Karpas-422 (cell line): Measurements from ENCODE around the gene IQSEC3. TPM values are rescaled to one million over a fixed set of nuclear protein-coding genes. Genes with fewer than 3 reads are reported as not detected.

Experiments used
- DNase-seq: peaks from one replicate; pipeline ENCODE4 v3.0.0-alpha.2; 2015
- H2AFZ ChIP-seq: fragments of 200-600 bp; sonication (generic); 2 replicates; pipeline ENCODE4 v1.6.1; 2014; ENCODE audit warnings: antibody characterized with exemption, low read length, mixed read lengths
- H3K27ac ChIP-seq: fragments of 200-600 bp; sonication (generic); 2 replicates; pipeline ENCODE4 v1.5.1; 2014; ENCODE audit warnings: mild to moderate bottlenecking, low read length, moderate library complexity
- H3K27me3 ChIP-seq: fragments of 200-600 bp; sonication (generic); 2 replicates; pipeline ENCODE4 v1.6.1; 2014; ENCODE audit warnings: low read length, mixed read lengths
- H3K36me3 ChIP-seq: fragments of 200-600 bp; sonication (generic); 2 replicates; pipeline ENCODE4 v1.6.1; 2014; ENCODE audit warnings: low read length, mixed read lengths; ENCODE audit not compliant: insufficient read depth
- H3K4me1 ChIP-seq: fragments of 200-600 bp; sonication (generic); 2 replicates; pipeline ENCODE4 v1.6.1; 2014; ENCODE audit warnings: mild to moderate bottlenecking, low read length, mixed read lengths
- H3K4me2 ChIP-seq: fragments of 200-600 bp; sonication (generic); 2 replicates; pipeline ENCODE4 v1.6.1; 2014; ENCODE audit warnings: low read length, low read depth, mild to moderate bottlenecking; ENCODE audit not compliant: poor library complexity, severe bottlenecking
- H3K4me3 ChIP-seq: fragments of 200-600 bp; sonication (generic); 2 replicates; pipeline ENCODE4 v1.5.1; 2014; ENCODE audit warnings: mild to moderate bottlenecking, antibody characterized with exemption, low read length, mixed read lengths
- H3K79me2 ChIP-seq: fragments of 200-600 bp; sonication (generic); 2 replicates; pipeline ENCODE4 v1.6.1; 2014; ENCODE audit warnings: mild to moderate bottlenecking, low read length, mixed read lengths
- H3K9ac ChIP-seq: fragments of 200-600 bp; sonication (generic); 2 replicates; pipeline ENCODE4 v1.6.0; 2014; ENCODE audit warnings: low read length
- H3K9me2 ChIP-seq: fragments of 200-600 bp; sonication (generic), shearing (Covaris generic); replicated peaks from 2 replicates; pipeline ENCODE4 v1.6.0; 2014; ENCODE audit warnings: mild to moderate bottlenecking, low read length, moderate library complexity; ENCODE audit not compliant: insufficient read depth
- H3K9me3 ChIP-seq: fragments of 300-700, 200-600 bp; sonication (generic); 2 replicates; pipeline ENCODE4 v1.6.1; 2014; ENCODE audit warnings: low read length, mixed read lengths
- H4K20me1 ChIP-seq: fragments of 200-600 bp; sonication (generic); 2 replicates; pipeline ENCODE4 v1.6.1; 2014; ENCODE audit warnings: mild to moderate bottlenecking, antibody characterized with exemption, low read length, low read depth; ENCODE audit not compliant: insufficient read depth
- total RNA-seq: library from RNA; depleted of rRNA; stranded (reverse); fragments of >200 nt; shearing (Covaris generic); gene quantifications from 2 replicates; pipeline ENCODE4 v1.2.3, GENCODE V29; 2014; ENCODE audit warnings: low replicate concordance

Gene IQSEC3
- total RNA-seq, 1 experiment from 2014 or later = not detected

- Histone ChIP-seq H2AFZ (no peak overlapping the region), H3K9me2 (no peaks in the 10 kb centered on the region), H3K27ac (no peak overlapping the region), H3K4me1 (no peaks in the 10 kb centered on the region), H3K4me3 (no peak overlapping the region), H3K27me3 (no peaks in the 10 kb centered on the region), H3K9me3 (no peaks in the 10 kb centered on the region), H4K20me1 (no peaks in the 10 kb centered on the region), H3K36me3 (no peaks in the 10 kb centered on the region), H3K4me2 (no peak overlapping the region), H3K79me2 (no peaks in the 10 kb centered on the region), H3K9ac (no peak overlapping the region)
- DNase-seq = no peak
Measured at GRCh38 chr12:147242-147641, 80.7 kb downstream of the IQSEC3 start.

GRCh38 chr12:148676-149416, 82.3 kb downstream of the IQSEC3 start:
- Histone ChIP-seq H2AFZ (no peak overlapping the region), H3K9ac (no peak overlapping the region), H3K9me3 (no peaks in the 10 kb centered on the region), H3K9me2 (no peaks in the 10 kb centered on the region), H3K27me3 (no peaks in the 10 kb centered on the region), H3K4me1 (no peaks in the 10 kb centered on the region), H3K79me2 (no peaks in the 10 kb centered on the region), H3K36me3 (no peaks in the 10 kb centered on the region), H3K27ac (no peak overlapping the region), H4K20me1 (no peaks in the 10 kb centered on the region), H3K4me3 (no peak overlapping the region), H3K4me2 (no peak overlapping the region)
- DNase-seq = no peak

GRCh38 chr12:151579-151978, 85.0 kb downstream of the IQSEC3 start:
- Histone ChIP-seq H3K36me3 (no peaks in the 10 kb centered on the region), H2AFZ (no peak overlapping the region), H3K4me3 (no peak overlapping the region), H3K4me2 (no peak overlapping the region), H3K79me2 (no peaks in the 10 kb centered on the region), H3K9me2 (no peaks in the 10 kb centered on the region), H3K4me1 (no peaks in the 10 kb centered on the region), H4K20me1 (no peaks in the 10 kb centered on the region), H3K9ac (no peak overlapping the region), H3K27me3 (no peaks in the 10 kb centered on the region), H3K27ac (no peak overlapping the region), H3K9me3 (no peaks in the 10 kb centered on the region)
- no peak for DNase-seq

- Histone ChIP-seq H3K9me2 (no peaks in the 10 kb centered on the region), H2AFZ (no peak overlapping the region), H3K4me2 (no peak overlapping the region), H3K36me3 (no peaks in the 10 kb centered on the region), H3K27me3 (no peaks in the 10 kb centered on the region), H3K27ac (no peak overlapping the region), H3K4me1 (no peaks in the 10 kb centered on the region), H4K20me1 (no peaks in the 10 kb centered on the region), H3K9ac (no peak overlapping the region), H3K79me2 (no peaks in the 10 kb centered on the region), H3K4me3 (no peak overlapping the region), H3K9me3 (no peaks in the 10 kb centered on the region)
- no peak for DNase-seq
Measured at GRCh38 chr12:152440-152839, 85.9 kb downstream of the IQSEC3 start.

DNA sequence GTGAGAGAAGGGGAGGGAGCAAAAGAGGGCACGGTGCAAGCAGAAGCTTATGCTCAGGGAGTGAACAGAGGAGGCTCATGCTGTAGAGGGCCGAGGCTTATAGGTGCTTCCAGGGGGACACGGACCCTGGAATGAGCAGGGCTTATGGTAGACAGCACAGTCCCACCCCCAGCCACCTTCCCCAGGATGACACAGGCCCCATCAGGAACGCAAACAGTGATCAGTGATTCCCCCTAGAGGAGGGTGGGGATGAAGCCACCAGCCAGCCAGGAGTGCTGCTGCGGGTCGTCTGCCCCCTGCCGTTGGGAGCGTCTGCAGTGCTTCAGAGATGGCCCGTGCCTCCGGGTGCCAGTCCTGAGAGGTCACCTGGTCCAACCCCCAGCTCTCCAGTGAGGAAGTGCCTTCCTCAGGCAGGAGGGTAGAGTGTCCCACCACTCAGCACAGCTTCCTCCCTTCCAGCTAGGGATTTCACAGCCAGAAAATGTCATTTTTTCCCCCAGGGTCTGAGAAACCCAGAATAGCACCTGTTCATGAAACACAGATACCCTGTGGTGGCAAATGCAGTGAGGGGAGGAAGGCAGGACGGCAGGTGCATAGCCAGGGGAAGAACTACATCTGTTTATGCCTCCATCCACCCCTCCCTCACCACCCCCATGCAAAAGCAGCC, 86.6 kb downstream of the IQSEC3 start:
- Histone ChIP-seq H3K9me2 (no peaks in the 10 kb centered on the region), H3K79me2 (no peaks in the 10 kb centered on the region), H4K20me1 (no peaks in the 10 kb centered on the region), H3K9me3 (no peaks in the 10 kb centered on the region), H3K9ac (no peak overlapping the region), H3K4me2 (no peak overlapping the region), H3K27ac (no peak overlapping the region), H3K4me1 (no peaks in the 10 kb centered on the region), H2AFZ (no peak overlapping the region), H3K36me3 (no peaks in the 10 kb centered on the region), H3K4me3 (no peak overlapping the region), H3K27me3 (no peaks in the 10 kb centered on the region)
- DNase-seq = peak; percentile 91

- Histone ChIP-seq H3K9ac (no peak overlapping the region), H3K4me2 (no peak overlapping the region), H3K9me2 (no peaks in the 10 kb centered on the region), H3K4me3 (no peak overlapping the region), H2AFZ (no peak overlapping the region), H3K79me2 (no peaks in the 10 kb centered on the region), H4K20me1 (no peaks in the 10 kb centered on the region), H3K27ac (no peak overlapping the region), H3K4me1 (no peaks in the 10 kb centered on the region), H3K36me3 (no peaks in the 10 kb centered on the region), H3K9me3 (no peaks in the 10 kb centered on the region), H3K27me3 (no peaks in the 10 kb centered on the region)
- DNase-seq = no peak
Measured at GRCh38 chr12:154058-154457, 87.5 kb downstream of the IQSEC3 start.

- Histone ChIP-seq H3K4me3 (no peak overlapping the region), H3K36me3 (no peaks in the 10 kb centered on the region), H3K4me1 (no peaks in the 10 kb centered on the region), H3K9ac (no peak overlapping the region), H4K20me1 (no peaks in the 10 kb centered on the region), H3K79me2 (no peaks in the 10 kb centered on the region), H3K9me2 (no peaks in the 10 kb centered on the region), H2AFZ (no peak overlapping the region), H3K27me3 (no peaks in the 10 kb centered on the region), H3K27ac (no peak overlapping the region), H3K9me3 (no peaks in the 10 kb centered on the region), H3K4me2 (no peak overlapping the region)
- DNase-seq = no peak
Measured at GRCh38 chr12:155006-155405, 88.4 kb downstream of the IQSEC3 start.

DNA sequence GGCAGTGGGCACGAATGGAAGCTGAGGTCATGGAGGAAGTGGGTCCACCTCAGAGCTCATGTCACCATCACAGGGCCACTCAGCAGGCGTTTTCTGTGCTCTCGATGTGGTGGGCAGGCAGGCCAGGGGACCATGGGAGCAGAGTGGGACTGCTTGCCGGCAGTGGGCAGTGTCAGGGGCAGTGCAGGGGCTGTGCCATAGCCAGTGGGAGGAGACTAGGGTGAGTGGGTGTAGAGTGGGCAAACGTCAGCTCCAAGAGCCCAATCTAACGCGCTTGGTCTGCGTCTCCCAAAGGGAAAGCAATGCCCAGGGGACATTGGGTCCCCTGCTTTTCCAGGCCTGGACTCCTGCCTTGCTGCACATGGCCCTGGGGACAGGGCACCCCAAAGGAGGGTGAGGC, 89.1 kb downstream of the IQSEC3 start:
- no peaks in the 10 kb centered on the region for H3K4me1 ChIP-seq
- no peaks in the 10 kb centered on the region for H4K20me1 ChIP-seq
- H3K27ac ChIP-seq = no peak overlapping the region
- H3K9me2 ChIP-seq = no peaks in the 10 kb centered on the region
- H3K27me3 ChIP-seq = no peaks in the 10 kb centered on the region
- H3K9me3 ChIP-seq = no peaks in the 10 kb centered on the region
- no peak overlapping the region for H3K4me2 ChIP-seq
- H3K79me2 ChIP-seq = no peaks in the 10 kb centered on the region
- no peaks in the 10 kb centered on the region for H3K36me3 ChIP-seq
- no peak overlapping the region for H3K4me3 ChIP-seq
- no peak for DNase-seq
- no peak overlapping the region for H2AFZ ChIP-seq
- H3K9ac ChIP-seq = no peak overlapping the region
